Neural progenitor cell (in vitro differentiated cells): ENCODE data around the gene ZC3H4. TPM values are rescaled to one million over a fixed set of nuclear protein-coding genes. Genes with fewer than 3 reads are reported as not detected.
A peak's percentile ranks its signal among the peaks of the same experiment; 100 is the strongest.

Experiments used
- DNase-seq: peaks from one replicate; pipeline ENCODE4 v3.0.0-alpha.2; 2016; ENCODE audit warnings: low spot score
- H2AFZ ChIP-seq: fragments of 200-600 bp; sonication (generic); replicated peaks from 2 replicates; pipeline ENCODE4 v1.6.1; 2016; ENCODE audit warnings: antibody characterized with exemption
- H3F3A ChIP-seq: fragments of 200-600 bp; sonication (generic); 2 replicates; pipeline ENCODE4 v1.6.1; 2016; ENCODE audit warnings: antibody characterized with exemption, low read depth
- H3K27ac ChIP-seq: fragments of 200-600 bp; sonication (generic); 2 replicates; pipeline ENCODE4 v1.5.1; 2016; ENCODE audit warnings: mild to moderate bottlenecking
- H3K27me3 ChIP-seq: fragments of 200-600 bp; sonication (generic); 2 replicates; pipeline ENCODE4 v1.6.1; 2016; ENCODE audit warnings: mild to moderate bottlenecking, moderate library complexity
- H3K36me3 ChIP-seq: fragments of 200-600 bp; sonication (generic); 2 replicates; pipeline ENCODE4 v1.5.1; 2016
- H3K4me1 ChIP-seq: fragments of 200-600 bp; sonication (generic); 2 replicates; pipeline ENCODE4 v1.6.1; 2016; ENCODE audit warnings: mixed run types
- H3K4me2 ChIP-seq: fragments of 200-600 bp; sonication (generic); 2 replicates; pipeline ENCODE4 v1.6.1; 2016
- H3K4me3 ChIP-seq: fragments of 200-600 bp; sonication (generic); 2 replicates; pipeline ENCODE4 v1.5.1; 2016
- H3K79me2 ChIP-seq: fragments of 200-600 bp; sonication (generic); 2 replicates; pipeline ENCODE4 v1.6.1; 2016; ENCODE audit warnings: low read depth
- H3K9ac ChIP-seq: fragments of 200-600 bp; sonication (generic); 2 replicates; pipeline ENCODE4 v1.6.1; 2016
- H3K9me3 ChIP-seq: fragments of 200-600 bp; sonication (generic); 2 replicates; pipeline ENCODE4 v1.5.1; 2016; ENCODE audit warnings: low read depth
- H4K20me1 ChIP-seq: fragments of 200-600 bp; sonication (generic); 2 replicates; pipeline ENCODE4 v1.6.1; 2016; ENCODE audit warnings: low read depth
- H3K27ac Mint-ChIP-seq: 3 replicates; pipeline ENCODE4 v1.8.0; 2021; ENCODE audit warnings: mixed read lengths
- H3K27me3 Mint-ChIP-seq: 2 replicates; pipeline ENCODE4 v1.8.0; 2022; ENCODE audit warnings: low read depth, mild to moderate bottlenecking, inconsistent platforms, moderate library complexity, mixed read lengths; ENCODE audit not compliant: insufficient read depth
- H3K36me3 Mint-ChIP-seq: 3 replicates; pipeline ENCODE4 v1.8.0; 2021; ENCODE audit warnings: mixed read lengths
- H3K4me1 Mint-ChIP-seq: 3 replicates; pipeline ENCODE4 v1.8.0; 2021; ENCODE audit warnings: mixed read lengths
- H3K4me3 Mint-ChIP-seq: 3 replicates; pipeline ENCODE4 v1.8.0; 2021; ENCODE audit warnings: mild to moderate bottlenecking, moderate library complexity, mixed read lengths
- H3K9me3 Mint-ChIP-seq: 3 replicates; pipeline ENCODE4 v1.8.0; 2020; ENCODE audit warnings: mixed read lengths
- CTCF ChIP-seq: fragments of 200-600 bp; sonication (generic); IDR thresholded peaks from 2 replicates; pipeline ENCODE4 v1.5.1; 2017; ENCODE audit warnings: antibody characterized with exemption, mild to moderate bottlenecking
- EZH2 ChIP-seq: fragments of 200-600 bp; sonication (generic); IDR thresholded peaks from 2 replicates; pipeline ENCODE4 v1.6.1; 2017; ENCODE audit warnings: antibody characterized with exemption, mild to moderate bottlenecking, moderate library complexity
- EZH2phosphoT487 ChIP-seq: fragments of 200-600 bp; sonication (generic); IDR thresholded peaks from 2 replicates; pipeline ENCODE4 v1.6.1; 2017; ENCODE audit warnings: antibody characterized with exemption
- total RNA-seq: library from RNA; depleted of rRNA; stranded (reverse); fragments of >200 nt; gene quantifications from 2 replicates; pipeline ENCODE4 v1.2.3, GENCODE V29; 2015; ENCODE audit warnings: low replicate concordance

Gene ZC3H4
- total RNA-seq, 1 donor from 2014 or later = 19.1 TPM

DNA sequence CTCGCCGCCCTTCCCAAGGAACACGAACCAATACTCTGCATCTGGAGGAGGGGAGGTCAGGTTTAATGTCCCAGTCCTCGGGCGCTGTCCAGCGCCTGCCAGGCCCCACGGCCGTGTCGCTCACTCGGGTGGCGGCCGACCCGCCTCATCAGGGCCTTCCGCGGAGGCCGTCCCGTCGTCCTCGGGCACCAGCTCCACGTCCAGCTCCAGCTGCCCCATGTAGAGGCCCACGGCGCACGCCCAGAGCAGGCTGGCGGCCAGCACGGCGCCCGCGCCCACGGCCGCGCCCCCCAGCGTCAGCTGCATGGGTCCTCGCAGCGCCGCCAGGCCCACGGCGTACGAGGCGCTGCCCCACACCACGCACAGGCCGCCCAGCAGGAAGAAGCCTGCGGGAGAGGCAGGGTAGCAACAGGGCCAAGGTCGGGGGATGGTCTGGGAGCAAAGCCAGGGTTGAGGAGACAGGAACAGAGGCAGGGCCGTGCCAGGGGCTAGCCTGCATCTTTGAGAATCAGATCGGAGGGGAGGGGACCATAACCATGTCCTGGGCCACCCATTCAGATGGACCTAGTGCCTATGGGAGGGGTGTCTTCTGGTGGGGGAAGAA, 67.6 kb downstream of the ZC3H4 start:
- no peak overlapping the region for H2AFZ ChIP-seq
- peaks cover 2% of the 10 kb centered on the region for H3K36me3 Mint-ChIP-seq
- H3K4me2 ChIP-seq = no peak overlapping the region
- DNase-seq = no peak
- H4K20me1 ChIP-seq = no peaks in the 10 kb centered on the region
- peaks cover 12% of the 10 kb centered on the region for H3K79me2 ChIP-seq
- no peak overlapping the region for H3K27ac Mint-ChIP-seq
- no peak for TF ChIP-seq EZH2phosphoT487
- TF ChIP-seq CTCF = no peak
- no peak for TF ChIP-seq EZH2
- no peaks in the 10 kb centered on the region for H3K9me3 Mint-ChIP-seq
- H3K27me3 ChIP-seq = no peaks in the 10 kb centered on the region
- H3K4me1 ChIP-seq = no peaks in the 10 kb centered on the region
- H3K27ac ChIP-seq = no peak overlapping the region
- H3F3A ChIP-seq = no peaks in the 10 kb centered on the region
- peaks cover 5% of the 10 kb centered on the region for H3K27me3 Mint-ChIP-seq
- no peak overlapping the region for H3K4me3 ChIP-seq
- no peak overlapping the region for H3K9ac ChIP-seq
- H3K4me3 Mint-ChIP-seq = peak overlapping the region; percentile 73
- H3K36me3 ChIP-seq = no peaks in the 10 kb centered on the region
- peaks cover 15% of the 10 kb centered on the region for H3K4me1 Mint-ChIP-seq
- no peaks in the 10 kb centered on the region for H3K9me3 ChIP-seq

- H3K9me3 ChIP-seq = no peaks in the 10 kb centered on the region
- H3K9me3 Mint-ChIP-seq = no peaks in the 10 kb centered on the region
- TF ChIP-seq CTCF (no peak), EZH2 (no peak), EZH2phosphoT487 (no peak)
- DNase-seq = no peak
- no peak overlapping the region for H3K9ac ChIP-seq
- H3K36me3 Mint-ChIP-seq = peaks cover 2% of the 10 kb centered on the region
- H3K4me1 ChIP-seq = no peaks in the 10 kb centered on the region
- H3K4me2 ChIP-seq = no peak overlapping the region
- H3F3A ChIP-seq = no peaks in the 10 kb centered on the region
- no peaks in the 10 kb centered on the region for H3K36me3 ChIP-seq
- H3K27me3 ChIP-seq = no peaks in the 10 kb centered on the region
- H3K27me3 Mint-ChIP-seq = peaks cover 5% of the 10 kb centered on the region
- peaks cover 12% of the 10 kb centered on the region for H3K79me2 ChIP-seq
- H3K4me3 Mint-ChIP-seq = no peak overlapping the region
- no peak overlapping the region for H3K27ac Mint-ChIP-seq
- peaks cover 13% of the 10 kb centered on the region for H3K4me1 Mint-ChIP-seq
- no peak overlapping the region for H3K4me3 ChIP-seq
- H2AFZ ChIP-seq = no peak overlapping the region
- no peak overlapping the region for H3K27ac ChIP-seq
- H4K20me1 ChIP-seq = no peaks in the 10 kb centered on the region
These were observed 68.4 kb downstream of the ZC3H4 start for GRCh38 chr19:47044946-47045866.

- Mint-ChIP-seq H3K27me3 (peaks cover 11% of the 10 kb centered on the region), H3K4me1 (peaks cover 9% of the 10 kb centered on the region), H3K27ac (no peak overlapping the region), H3K36me3 (peaks cover 2% of the 10 kb centered on the region), H3K4me3 (no peak overlapping the region), H3K9me3 (no peaks in the 10 kb centered on the region)
- no peak overlapping the region for H2AFZ ChIP-seq
- no peak overlapping the region for H3K27ac ChIP-seq
- TF ChIP-seq EZH2phosphoT487 (no peak), EZH2 (no peak)
- H4K20me1 ChIP-seq = no peaks in the 10 kb centered on the region
- H3K4me3 ChIP-seq = no peak overlapping the region
- no peaks in the 10 kb centered on the region for H3K4me1 ChIP-seq
- H3K27me3 ChIP-seq = no peaks in the 10 kb centered on the region
- H3K9me3 ChIP-seq = no peaks in the 10 kb centered on the region
- no peak overlapping the region for H3K4me2 ChIP-seq
- no peaks in the 10 kb centered on the region for H3K36me3 ChIP-seq
- no peaks in the 10 kb centered on the region for H3K79me2 ChIP-seq
- no peak overlapping the region for H3K9ac ChIP-seq
- DNase-seq = no peak
- peaks cover 14% of the 10 kb centered on the region for H3F3A ChIP-seq
These were observed 72.7 kb downstream of the ZC3H4 start for GRCh38 chr19:47040869-47041268.
